ENCODE measurements around the gene SLC22A23.

GRCh38 chr6:3321875-3322274 is 135.0 kb downstream of the SLC22A23 start:
- no peak for TF ChIP-seq ZNF384 (IDR thresholded peaks at IDR 0.05)
- TF ChIP-seq TARDBP (IDR thresholded peaks at IDR 0.05), result no peak
- TF ChIP-seq FOXK2 (IDR thresholded peaks at IDR 0.05), result no peak
- no peak for TF ChIP-seq ELF4 (IDR thresholded peaks at IDR 0.05)
- no peak for TF ChIP-seq SP1 (IDR thresholded peaks at IDR 0.05)
- no peak for TF ChIP-seq FOXM1 (IDR thresholded peaks at IDR 0.05; ENCODE audit: borderline replicate concordance)
- TF ChIP-seq BHLHE40 (IDR thresholded peaks at IDR 0.05; ENCODE audit: borderline replicate concordance), result no peak
- TF ChIP-seq SUZ12 (IDR thresholded peaks at IDR 0.05), result no peak
- no peak for TF ChIP-seq FOXA1 (IDR thresholded peaks at IDR 0.05)
- no peak for TF ChIP-seq ARNT (IDR thresholded peaks at IDR 0.05)
- TF ChIP-seq, protein P1, sequence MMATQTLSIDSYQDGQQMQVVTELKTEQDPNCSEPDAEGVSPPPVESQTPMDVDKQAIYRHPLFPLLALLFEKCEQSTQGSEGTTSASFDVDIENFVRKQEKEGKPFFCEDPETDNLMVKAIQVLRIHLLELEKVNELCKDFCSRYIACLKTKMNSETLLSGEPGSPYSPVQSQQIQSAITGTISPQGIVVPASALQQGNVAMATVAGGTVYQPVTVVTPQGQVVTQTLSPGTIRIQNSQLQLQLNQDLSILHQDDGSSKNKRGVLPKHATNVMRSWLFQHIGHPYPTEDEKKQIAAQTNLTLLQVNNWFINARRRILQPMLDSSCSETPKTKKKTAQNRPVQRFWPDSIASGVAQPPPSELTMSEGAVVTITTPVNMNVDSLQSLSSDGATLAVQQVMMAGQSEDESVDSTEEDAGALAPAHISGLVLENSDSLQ (IDR thresholded peaks at IDR 0.05), result no peak
- TF ChIP-seq CTBP1 (IDR thresholded peaks at IDR 0.05; ENCODE audit: borderline replicate concordance), result no peak
- no peak for TF ChIP-seq LEF1 (IDR thresholded peaks at IDR 0.05; ENCODE audit: borderline replicate concordance)
- no peak for TF ChIP-seq NFRKB (IDR thresholded peaks at IDR 0.05)

Data from HEK293T (cell line).